Dendritic cell treated with granulocyte-macrophage colony-stimulating factor and Interleukin-4, amounts not matched to agents 40 ng/mL and 50 ng/mL, for 4 days (primary cell): ENCODE results near the gene TPM1.

Experiments used
- H3K27ac Mint-ChIP-seq: one replicate; pipeline ENCODE4 v1.8.0; 2022; ENCODE audit warnings: mild to moderate bottlenecking, mixed read lengths
- H3K27me3 Mint-ChIP-seq: one replicate; pipeline ENCODE4 v1.8.0; 2022; ENCODE audit warnings: mild to moderate bottlenecking, mixed read lengths
- H3K36me3 Mint-ChIP-seq: one replicate; pipeline ENCODE4 v1.8.0; 2022; ENCODE audit warnings: low read depth, mixed read lengths
- H3K4me1 Mint-ChIP-seq: one replicate; pipeline ENCODE4 v1.8.0; 2022; ENCODE audit warnings: low read depth, mixed read lengths
- H3K4me3 Mint-ChIP-seq: one replicate; pipeline ENCODE4 v1.8.0; 2022; ENCODE audit warnings: mild to moderate bottlenecking, moderate library complexity, mixed read lengths
- H3K9me3 Mint-ChIP-seq: one replicate; pipeline ENCODE4 v1.8.0; 2022; ENCODE audit warnings: mixed read lengths
- intact Hi-C: fragments of 100-400 bp; cut with micrococcal nuclease; formaldehyde crosslinking; loops from one replicate; pipeline ENCODE4 v1.15.0; 2022

Gene TPM1

GRCh38 chr15:63059573-63060216 is 17.1 kb downstream of the TPM1 start:
- peaks cover 1% of the 10 kb centered on the region for H3K27me3 Mint-ChIP-seq
- no peaks in the 10 kb centered on the region for H3K4me1 Mint-ChIP-seq
- intact Hi-C loops: no loop called here
- H3K4me3 Mint-ChIP-seq: no peak overlapping the region
- no peak overlapping the region for H3K27ac Mint-ChIP-seq
- peaks cover 80% of the 10 kb centered on the region for H3K36me3 Mint-ChIP-seq
- no peaks in the 10 kb centered on the region for H3K9me3 Mint-ChIP-seq

- H3K4me3 Mint-ChIP-seq: no peak overlapping the region
- peaks cover 86% of the 10 kb centered on the region for H3K36me3 Mint-ChIP-seq
- no peaks in the 10 kb centered on the region for H3K4me1 Mint-ChIP-seq
- H3K27ac Mint-ChIP-seq: no peak overlapping the region
- intact Hi-C loops: no loop called here
- peaks cover 1% of the 10 kb centered on the region for H3K27me3 Mint-ChIP-seq
- no peaks in the 10 kb centered on the region for H3K9me3 Mint-ChIP-seq
These were observed 18.2 kb downstream of the TPM1 start for GRCh38 chr15:63060699-63061098.

GRCh38 chr15:63061975-63062374 is 19.4 kb downstream of the TPM1 start:
- Mint-ChIP-seq H3K36me3 (peaks cover 85% of the 10 kb centered on the region), H3K9me3 (no peaks in the 10 kb centered on the region), H3K27ac (no peak overlapping the region), H3K27me3 (no peaks in the 10 kb centered on the region), H3K4me1 (peaks cover 1% of the 10 kb centered on the region), H3K4me3 (no peak overlapping the region)
- intact Hi-C loops: no loop called here

- intact Hi-C loops: no loop called here
- Mint-ChIP-seq H3K36me3 (peaks cover 85% of the 10 kb centered on the region), H3K4me1 (peaks cover 8% of the 10 kb centered on the region), H3K9me3 (no peaks in the 10 kb centered on the region), H3K27me3 (no peaks in the 10 kb centered on the region), H3K4me3 (no peak overlapping the region), H3K27ac (no peak overlapping the region)
These were observed 20.7 kb downstream of the TPM1 start for GRCh38 chr15:63063164-63063756.

- Mint-ChIP-seq H3K27me3 (no peaks in the 10 kb centered on the region), H3K9me3 (no peaks in the 10 kb centered on the region), H3K4me3 (no peak overlapping the region), H3K4me1 (peaks cover 8% of the 10 kb centered on the region), H3K27ac (no peak overlapping the region), H3K36me3 (peaks cover 89% of the 10 kb centered on the region)
- intact Hi-C loops: no loop called here
These were observed 21.4 kb downstream of the TPM1 start for GRCh38 chr15:63063877-63064409.

- Mint-ChIP-seq H3K9me3 (no peaks in the 10 kb centered on the region), H3K36me3 (peaks cover 87% of the 10 kb centered on the region), H3K4me3 (no peak overlapping the region), H3K27ac (peak overlapping the region; percentile 0), H3K27me3 (no peaks in the 10 kb centered on the region), H3K4me1 (peaks cover 8% of the 10 kb centered on the region)
- intact Hi-C loops: no loop called here
These were observed 23.0 kb downstream of the TPM1 start for GRCh38 chr15:63065262-63066221.

- no peak overlapping the region for H3K4me3 Mint-ChIP-seq
- H3K4me1 Mint-ChIP-seq: peaks cover 8% of the 10 kb centered on the region
- peak overlapping the region; percentile 0 for H3K27ac Mint-ChIP-seq
- H3K36me3 Mint-ChIP-seq: peaks cover 87% of the 10 kb centered on the region
- no peaks in the 10 kb centered on the region for H3K27me3 Mint-ChIP-seq
- H3K9me3 Mint-ChIP-seq: no peaks in the 10 kb centered on the region
- intact Hi-C loops: no loop called here
These were observed 23.7 kb downstream of the TPM1 start for GRCh38 chr15:63066272-63066671.

- intact Hi-C loops: no loop called here
- Mint-ChIP-seq H3K36me3 (peaks cover 83% of the 10 kb centered on the region), H3K9me3 (no peaks in the 10 kb centered on the region), H3K4me3 (no peak overlapping the region), H3K27me3 (no peaks in the 10 kb centered on the region), H3K4me1 (peaks cover 8% of the 10 kb centered on the region), H3K27ac (peak overlapping the region; percentile 45)
These were observed 24.8 kb downstream of the TPM1 start for GRCh38 chr15:63067306-63067705.

GRCh38 chr15:63067976-63068743 is 25.6 kb downstream of the TPM1 start:
- intact Hi-C loops: no loop called here
- H3K9me3 Mint-ChIP-seq: no peaks in the 10 kb centered on the region
- H3K4me1 Mint-ChIP-seq: peaks cover 8% of the 10 kb centered on the region
- H3K36me3 Mint-ChIP-seq: peaks cover 74% of the 10 kb centered on the region
- peaks cover 2% of the 10 kb centered on the region for H3K27me3 Mint-ChIP-seq
- peak overlapping the region; percentile 45 for H3K27ac Mint-ChIP-seq
- no peak overlapping the region for H3K4me3 Mint-ChIP-seq

GRCh38 chr15:63069616-63070090 is 27.1 kb downstream of the TPM1 start:
- H3K9me3 Mint-ChIP-seq: no peaks in the 10 kb centered on the region
- intact Hi-C loops: no loop called here
- peaks cover 2% of the 10 kb centered on the region for H3K27me3 Mint-ChIP-seq
- H3K4me3 Mint-ChIP-seq: no peak overlapping the region
- no peak overlapping the region for H3K27ac Mint-ChIP-seq
- peaks cover 62% of the 10 kb centered on the region for H3K36me3 Mint-ChIP-seq
- peaks cover 8% of the 10 kb centered on the region for H3K4me1 Mint-ChIP-seq

- Mint-ChIP-seq H3K4me3 (no peak overlapping the region), H3K27ac (no peak overlapping the region), H3K27me3 (peaks cover 2% of the 10 kb centered on the region), H3K36me3 (peaks cover 56% of the 10 kb centered on the region), H3K9me3 (no peaks in the 10 kb centered on the region), H3K4me1 (peaks cover 13% of the 10 kb centered on the region)
- intact Hi-C loops: no loop called here
These were observed 28.2 kb downstream of the TPM1 start for GRCh38 chr15:63070681-63071129.

- H3K36me3 Mint-ChIP-seq: peaks cover 49% of the 10 kb centered on the region
- H3K27me3 Mint-ChIP-seq: peaks cover 3% of the 10 kb centered on the region
- no peak overlapping the region for H3K27ac Mint-ChIP-seq
- H3K4me1 Mint-ChIP-seq: peaks cover 14% of the 10 kb centered on the region
- intact Hi-C loops: no loop called here
- no peak overlapping the region for H3K4me3 Mint-ChIP-seq
- H3K9me3 Mint-ChIP-seq: no peaks in the 10 kb centered on the region
These were observed 28.9 kb downstream of the TPM1 start for GRCh38 chr15:63071288-63071909.
